ENCODE results near the gene COLQ. TPM values are rescaled to one million over a fixed set of nuclear protein-coding genes. Genes with fewer than 3 reads are reported as not detected.
"Not testable (repeated sequence)": the region's sequence is repeated elsewhere in the genome, so short reads cannot be mapped to it uniquely, and the experiment has no call there.

COLQ gene
- total RNA-seq, 6 experiments from 2014 or later, result 0.17 to 0.54 (median 0.29) TPM

GRCh38 chr3:15492847-15493360 lies 28.6 kb downstream of the COLQ start:
- DNase-seq, result no peak

GRCh38 chr3:15491143-15491542 lies 30.4 kb downstream of the COLQ start:
- Mint-ChIP-seq H3K4me3 (no peak overlapping the region), H3K27ac (no peak overlapping the region), H3K36me3 (ENCODE audit: low read depth) (no peaks in the 10 kb centered on the region), H3K4me1 (ENCODE audit: low read depth) (no peaks in the 10 kb centered on the region), H3K9me3 (no peaks in the 10 kb centered on the region), H3K27me3 (ENCODE audit: insufficient read depth) (peaks cover 30% of the 10 kb centered on the region)
- TF ChIP-seq CTCF (IDR thresholded peaks at IDR 0.05), result no peak
- no peak for DNase-seq

More at GRCh38 chr3:15492847-15493360, 28.6 kb downstream of the COLQ start:
- H3K27ac Mint-ChIP-seq, result no peak overlapping the region
- no peaks in the 10 kb centered on the region for H3K4me1 Mint-ChIP-seq (ENCODE audit: low read depth)
- peaks cover 28% of the 10 kb centered on the region for H3K27me3 Mint-ChIP-seq (ENCODE audit: insufficient read depth)
- no peak overlapping the region for H3K4me3 Mint-ChIP-seq
- no peaks in the 10 kb centered on the region for H3K9me3 Mint-ChIP-seq
- TF ChIP-seq CTCF (IDR thresholded peaks at IDR 0.05), result no peak
- no peaks in the 10 kb centered on the region for H3K36me3 Mint-ChIP-seq (ENCODE audit: low read depth)

GRCh38 chr3:15490158-15490557 lies 31.3 kb downstream of the COLQ start:
- Mint-ChIP-seq H3K27ac (no peak overlapping the region), H3K27me3 (ENCODE audit: insufficient read depth) (peaks cover 26% of the 10 kb centered on the region), H3K4me3 (no peak overlapping the region), H3K36me3 (ENCODE audit: low read depth) (no peaks in the 10 kb centered on the region), H3K4me1 (ENCODE audit: low read depth) (no peaks in the 10 kb centered on the region), H3K9me3 (no peaks in the 10 kb centered on the region)
- no peak for DNase-seq
- no peak for TF ChIP-seq CTCF (IDR thresholded peaks at IDR 0.05)

- no peaks in the 10 kb centered on the region for H3K4me1 Mint-ChIP-seq (ENCODE audit: low read depth)
- H3K27me3 Mint-ChIP-seq (ENCODE audit: insufficient read depth), result peaks cover 23% of the 10 kb centered on the region
- H3K4me3 Mint-ChIP-seq, result no peak overlapping the region
- H3K9me3 Mint-ChIP-seq, result no peaks in the 10 kb centered on the region
- no peaks in the 10 kb centered on the region for H3K36me3 Mint-ChIP-seq (ENCODE audit: low read depth)
- no peak for DNase-seq
- no peak overlapping the region for H3K27ac Mint-ChIP-seq
- TF ChIP-seq CTCF (IDR thresholded peaks at IDR 0.05), result no peak
Measured at GRCh38 chr3:15488002-15488401, 33.5 kb downstream of the COLQ start.

GRCh38 chr3:15486979-15487378 lies 34.5 kb downstream of the COLQ start:
- no peak for TF ChIP-seq CTCF (IDR thresholded peaks at IDR 0.05)
- no peak overlapping the region for H3K4me3 Mint-ChIP-seq

GRCh38 chr3:15486020-15486419 lies 35.5 kb downstream of the COLQ start:
- Mint-ChIP-seq H3K4me3 (no peak overlapping the region), H3K4me1 (ENCODE audit: low read depth) (no peaks in the 10 kb centered on the region), H3K27me3 (ENCODE audit: insufficient read depth) (peaks cover 20% of the 10 kb centered on the region), H3K9me3 (no peaks in the 10 kb centered on the region), H3K27ac (no peak overlapping the region), H3K36me3 (ENCODE audit: low read depth) (no peaks in the 10 kb centered on the region)
- no peak for TF ChIP-seq CTCF (IDR thresholded peaks at IDR 0.05)
- no peak for DNase-seq

More at GRCh38 chr3:15486979-15487378, 34.5 kb downstream of the COLQ start:
- no peaks in the 10 kb centered on the region for H3K36me3 Mint-ChIP-seq (ENCODE audit: low read depth)
- H3K9me3 Mint-ChIP-seq, result no peaks in the 10 kb centered on the region
- H3K27ac Mint-ChIP-seq, result no peak overlapping the region
- H3K27me3 Mint-ChIP-seq (ENCODE audit: insufficient read depth), result peaks cover 20% of the 10 kb centered on the region
- no peak for DNase-seq
- no peaks in the 10 kb centered on the region for H3K4me1 Mint-ChIP-seq (ENCODE audit: low read depth)

GRCh38 chr3:15484551-15484950 lies 37.0 kb downstream of the COLQ start:
- DNase-seq; H3K27ac Mint-ChIP-seq; H3K36me3 Mint-ChIP-seq (ENCODE audit: low read depth); H3K9me3 Mint-ChIP-seq; H3K4me3 Mint-ChIP-seq; H3K4me1 Mint-ChIP-seq (ENCODE audit: low read depth): not testable (repeated sequence)
- H3K27me3 Mint-ChIP-seq (ENCODE audit: insufficient read depth), result peaks cover 20% of the 10 kb centered on the region; the same call in 1 of the 2 replicates
